GM12891 (cell line): ENCODE data around the gene CBFA2T3.

Source experiments
- DNase-seq: peaks from one replicate; pipeline ENCODE4 v3.0.0; 2011; ENCODE audit warnings: low spot score; ENCODE audit not compliant: insufficient read length
- FAIRE-seq: peaks from 2 replicates; lab custom pipeline; 2011; peaks lifted over from hg19 to GRCh38; lab: Jason Lieb, UNC
- PAX5 ChIP-seq: IDR thresholded peaks from 2 replicates; pipeline ENCODE4 v1.6.1; 2011; ENCODE audit warnings: low read length, moderate library complexity, mild to moderate bottlenecking; ENCODE audit not compliant: insufficient read depth, severe bottlenecking
- POLR2A ChIP-seq: IDR thresholded peaks from 2 replicates; pipeline ENCODE4 v1.6.1; 2011; ENCODE audit warnings: low read depth, low read length, control low read depth
- POLR2AphosphoS5 ChIP-seq: IDR thresholded peaks from 2 replicates; pipeline ENCODE4 v1.6.1; 2011; ENCODE audit warnings: low read depth, low read length, control low read depth
- POU2F2 ChIP-seq: IDR thresholded peaks from 2 replicates; pipeline ENCODE4 v1.6.1; 2011; ENCODE audit warnings: low read depth, mild to moderate bottlenecking, control low read depth, low read length, moderate library complexity
- SPI1 ChIP-seq: IDR thresholded peaks from 2 replicates; pipeline ENCODE4 v1.6.1; 2011; ENCODE audit warnings: low read depth, low read length, control low read depth
- TAF1 ChIP-seq: IDR thresholded peaks from 2 replicates; pipeline ENCODE4 v1.6.1; 2011; ENCODE audit warnings: low read depth, low read length, control low read depth

The CBFA2T3 gene

GRCh38 chr16:88967830-88968588, 9.0 kb downstream of the CBFA2T3 start:
- peak; percentile 62; the same call in 1 of the 2 replicates for TF ChIP-seq POLR2AphosphoS5
- TF ChIP-seq POLR2A: no peak
- TF ChIP-seq POU2F2: peak; percentile 27; the same call in 1 of the 2 replicates
- no peak for TF ChIP-seq PAX5
- TF ChIP-seq TAF1: 0 out of 2 replicates have a peak, but pooled peaks have one; percentile 6
- peak; percentile 21; the same call in 1 of the 2 replicates for TF ChIP-seq SPI1
- FAIRE-seq (peak; percentile 98), DNase-seq (peak; percentile 79)

- DNase-seq (no peak), FAIRE-seq (no peak)
- TF ChIP-seq POU2F2 (no peak), PAX5 (no peak), TAF1 (no peak), SPI1 (no peak), POLR2AphosphoS5 (no peak), POLR2A (no peak)
Observed at GRCh38 chr16:88966986-88967829, 9.8 kb downstream of the CBFA2T3 start.

- FAIRE-seq: peak; percentile 85
- TF ChIP-seq TAF1 (no peak), SPI1 (no peak), PAX5 (no peak), POLR2A (no peak), POU2F2 (no peak), POLR2AphosphoS5 (no peak)
Observed at GRCh38 chr16:88965826-88966480, 11.1 kb downstream of the CBFA2T3 start.

GRCh38 chr16:88965411-88965810, 11.6 kb downstream of the CBFA2T3 start:
- TF ChIP-seq POLR2AphosphoS5 (no peak), SPI1 (no peak), POU2F2 (no peak), TAF1 (no peak), POLR2A (no peak), PAX5 (no peak)
- FAIRE-seq: peak; percentile 71
- DNase-seq: no peak

More at GRCh38 chr16:88965826-88966480, 11.1 kb downstream of the CBFA2T3 start:
- DNase-seq: no peak

- FAIRE-seq (no peak), DNase-seq (no peak)
- TF ChIP-seq POU2F2: no peak
- no peak for TF ChIP-seq PAX5
- no peak for TF ChIP-seq POLR2A
- TF ChIP-seq TAF1: no peak
- no peak for TF ChIP-seq SPI1
- TF ChIP-seq POLR2AphosphoS5: no peak
Observed at GRCh38 chr16:88964636-88965035, 12.4 kb downstream of the CBFA2T3 start.

- TF ChIP-seq POLR2AphosphoS5 (no peak), SPI1 (no peak), POU2F2 (no peak), POLR2A (no peak), PAX5 (no peak), TAF1 (no peak)
- DNase-seq (no peak), FAIRE-seq (no peak)
Observed at GRCh38 chr16:88963583-88963982, 13.4 kb downstream of the CBFA2T3 start.

GRCh38 chr16:88962478-88963152, 14.4 kb downstream of the CBFA2T3 start:
- DNase-seq (no peak), FAIRE-seq (no peak)
- TF ChIP-seq PAX5 (no peak), POLR2A (no peak), POLR2AphosphoS5 (no peak), TAF1 (no peak), SPI1 (no peak), POU2F2 (no peak)

- FAIRE-seq: no peak
- TF ChIP-seq TAF1 (no peak), SPI1 (no peak), PAX5 (no peak), POLR2AphosphoS5 (no peak), POU2F2 (no peak), POLR2A (no peak)
- no peak for DNase-seq
Observed at GRCh38 chr16:88961011-88961410, 16.0 kb downstream of the CBFA2T3 start.

- FAIRE-seq (no peak), DNase-seq (no peak)
- no peak for TF ChIP-seq POLR2A
- no peak for TF ChIP-seq POU2F2
- TF ChIP-seq SPI1: no peak
- no peak for TF ChIP-seq POLR2AphosphoS5
- no peak for TF ChIP-seq PAX5
- TF ChIP-seq TAF1: no peak
Observed at GRCh38 chr16:88960516-88960915, 16.5 kb downstream of the CBFA2T3 start.
